Left kidney (tissue), 8 donors: ENCODE results near the gene EID1. TPM values are rescaled to one million over a fixed set of nuclear protein-coding genes. Genes with fewer than 3 reads are reported as not detected.
A peak's percentile ranks its signal among the peaks of the same experiment; 100 is the strongest.
"Not testable (repeated sequence)": the region's sequence is repeated elsewhere in the genome, so short reads cannot be mapped to it uniquely, and the experiment has no call there.

Source experiments
- DNase-seq: peaks from one replicate; pipeline ENCODE4 v3.0.0-alpha.2; 2013
- long read RNA-seq, 8 donors: transcript quantifications; one replicate each; lab custom pipeline, GENCODE V29; 2026
- polyA plus RNA-seq: library from polyadenylated mRNA; unstranded; fragments of 120-200 nt; gene quantifications from one replicate; pipeline ENCODE4 v1.2.1, GENCODE V29; 2013; ENCODE audit not compliant: insufficient read length

EID1 gene, protein sequence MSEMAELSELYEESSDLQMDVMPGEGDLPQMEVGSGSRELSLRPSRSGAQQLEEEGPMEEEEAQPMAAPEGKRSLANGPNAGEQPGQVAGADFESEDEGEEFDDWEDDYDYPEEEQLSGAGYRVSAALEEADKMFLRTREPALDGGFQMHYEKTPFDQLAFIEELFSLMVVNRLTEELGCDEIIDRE
- polyA plus RNA-seq, result 279 TPM
- long read RNA-seq, donor 1, transcript EID1-201 (1 exons, 2,298 nt), result major isoform, 405 of 405 reads
- long read RNA-seq, donor 1, partial matches to known transcripts, result 0 of 405 reads
- long read RNA-seq, donor 1, other reads (novel, unspliced or antisense), result 0 of 405 reads
- long read RNA-seq, donor 2, transcript EID1-201 (1 exons, 2,298 nt), result major isoform, 376 of 377 reads
- long read RNA-seq, donor 2, partial matches to known transcripts, result 0 of 377 reads
- long read RNA-seq, donor 2, other reads (novel, unspliced or antisense), result 0 of 377 reads
- long read RNA-seq, donor 3, transcript EID1-201 (1 exons, 2,298 nt), result major isoform, 351 of 351 reads
- long read RNA-seq, donor 3, partial matches to known transcripts, result 0 of 351 reads
- long read RNA-seq, donor 3, other reads (novel, unspliced or antisense), result 0 of 351 reads
- long read RNA-seq, donor 4, transcript EID1-201 (1 exons, 2,298 nt), result major isoform, 81 of 81 reads
- long read RNA-seq, donor 4, partial matches to known transcripts, result 0 of 81 reads
- long read RNA-seq, donor 4, other reads (novel, unspliced or antisense), result 0 of 81 reads
- long read RNA-seq, donor 5, transcript EID1-201 (1 exons, 2,298 nt), result major isoform, 527 of 527 reads
- long read RNA-seq, donor 5, partial matches to known transcripts, result 0 of 527 reads
- long read RNA-seq, donor 5, other reads (novel, unspliced or antisense), result 0 of 527 reads
- long read RNA-seq, donor 6, transcript EID1-201 (1 exons, 2,298 nt), result major isoform, 463 of 463 reads
- long read RNA-seq, donor 6, partial matches to known transcripts, result 0 of 463 reads
- long read RNA-seq, donor 6, other reads (novel, unspliced or antisense), result 0 of 463 reads
- long read RNA-seq, donor 7, transcript EID1-201 (1 exons, 2,298 nt), result major isoform, 594 of 594 reads
- long read RNA-seq, donor 7, partial matches to known transcripts, result 0 of 594 reads
- long read RNA-seq, donor 7, other reads (novel, unspliced or antisense), result 0 of 594 reads
- long read RNA-seq, donor 8, transcript EID1-201 (1 exons, 2,298 nt), result major isoform, 151 of 151 reads
- long read RNA-seq, donor 8, partial matches to known transcripts, result 0 of 151 reads
- long read RNA-seq, donor 8, other reads (novel, unspliced or antisense), result 0 of 151 reads

GRCh38 chr15:48877630-48878595 is at the start of gene EID1:
EID1 (plus strand) TSS chr15:48878134; CDS start chr15:48878177, 43 bp downstream.
- peak; percentile 95 for DNase-seq

DNA sequence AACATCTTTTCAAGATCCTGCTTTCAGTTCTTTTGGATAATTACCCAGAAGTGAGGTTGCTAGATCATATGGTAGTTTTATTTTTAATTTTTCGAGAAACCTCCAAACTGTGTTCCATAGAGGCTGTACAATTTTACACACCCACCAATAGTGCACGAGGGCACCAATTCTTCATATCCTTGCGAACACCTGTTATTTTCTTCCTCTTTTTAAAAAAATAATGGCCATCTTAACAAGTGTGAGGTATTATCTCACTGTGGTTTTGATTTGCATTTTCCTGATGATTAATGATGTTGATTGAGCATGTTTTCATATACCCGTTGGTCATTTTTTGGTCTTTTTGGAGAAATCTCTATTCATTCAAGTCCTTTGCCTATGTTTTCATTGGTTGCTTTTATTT is 49.5 kb upstream of the EID1 start:
- DNase-seq, result no peak

GRCh38 chr15:48828906-48829305 is 49.0 kb upstream of the EID1 start:
- DNase-seq, result no peak

DNA sequence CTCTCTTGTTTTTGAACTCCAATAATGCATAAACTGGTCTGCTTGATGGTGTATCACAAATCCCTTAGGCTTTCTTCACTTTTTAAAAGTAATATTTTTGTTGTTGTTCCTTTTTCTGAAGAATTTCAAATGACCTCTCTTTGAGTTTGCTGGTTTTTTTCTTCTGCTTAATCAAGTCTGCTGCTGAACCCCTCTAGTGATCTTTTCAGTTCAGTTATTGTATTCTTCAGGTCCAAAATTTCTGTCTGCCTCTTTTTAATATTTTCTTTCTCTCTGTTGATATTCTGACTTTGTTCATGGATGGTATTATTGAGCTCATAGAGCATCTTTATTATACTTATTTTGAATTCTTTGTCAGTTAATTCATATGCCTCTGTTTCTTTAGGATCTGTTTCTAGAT is 45.3 kb upstream of the EID1 start:
- no peak for DNase-seq

DNA sequence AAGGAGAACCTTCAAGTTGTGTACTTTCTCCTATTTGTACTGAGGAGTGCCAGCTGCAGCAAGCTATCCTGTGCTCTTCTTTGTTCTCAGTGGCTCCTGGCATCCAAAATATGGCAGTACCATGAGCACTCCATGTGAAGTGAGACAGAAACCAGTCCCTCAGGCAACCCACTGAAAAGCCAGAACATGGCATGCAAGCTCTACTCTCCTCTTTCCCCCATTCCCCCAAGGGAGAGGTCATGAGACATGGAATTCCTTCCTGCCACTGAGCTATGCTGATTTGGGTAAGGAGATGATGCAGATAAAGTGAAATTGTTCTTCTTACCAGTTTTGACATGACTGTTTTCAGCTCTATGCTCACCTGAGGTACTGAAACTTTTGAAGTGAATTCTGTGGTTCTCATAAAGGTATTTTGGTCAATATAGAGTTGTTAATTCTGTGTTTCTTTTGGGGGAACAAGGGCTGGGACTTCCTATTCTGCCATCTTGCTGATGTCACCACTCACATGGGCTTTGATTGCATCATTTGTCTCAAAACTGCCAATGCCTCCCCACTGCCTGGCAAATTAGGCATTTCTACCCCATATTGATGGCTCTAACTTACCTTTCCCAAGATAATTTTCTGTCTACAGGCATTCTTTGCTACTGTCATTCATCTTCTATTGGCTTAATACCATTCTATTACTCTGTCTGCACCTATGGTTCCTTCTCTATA is 44.3 kb upstream of the EID1 start:
- DNase-seq, result no peak

DNA sequence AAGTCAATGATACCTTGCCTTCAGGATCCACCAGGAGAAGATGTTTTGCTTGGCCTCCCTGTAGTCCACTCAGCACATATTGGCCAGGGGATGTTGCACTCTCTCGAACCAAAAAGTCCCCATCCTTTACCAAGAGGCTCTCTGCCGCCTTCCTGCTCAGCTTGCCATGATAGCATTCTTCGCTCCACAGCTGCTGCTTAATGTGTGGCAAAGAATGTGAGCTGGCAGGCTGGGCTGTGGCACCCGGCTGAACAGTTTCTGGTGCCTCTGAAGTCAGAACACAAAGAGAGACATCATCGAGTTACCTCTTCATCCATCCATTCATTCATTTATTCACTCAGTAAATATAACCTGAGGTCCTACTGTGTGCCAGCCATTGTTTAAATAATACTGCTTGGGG is 43.2 kb upstream of the EID1 start:
- DNase-seq, result no peak

GRCh38 chr15:48842501-48842900 is 35.4 kb upstream of the EID1 start:
- no peak for DNase-seq

GRCh38 chr15:48845123-48845522 is 32.8 kb upstream of the EID1 start:
- no peak for DNase-seq

DNA sequence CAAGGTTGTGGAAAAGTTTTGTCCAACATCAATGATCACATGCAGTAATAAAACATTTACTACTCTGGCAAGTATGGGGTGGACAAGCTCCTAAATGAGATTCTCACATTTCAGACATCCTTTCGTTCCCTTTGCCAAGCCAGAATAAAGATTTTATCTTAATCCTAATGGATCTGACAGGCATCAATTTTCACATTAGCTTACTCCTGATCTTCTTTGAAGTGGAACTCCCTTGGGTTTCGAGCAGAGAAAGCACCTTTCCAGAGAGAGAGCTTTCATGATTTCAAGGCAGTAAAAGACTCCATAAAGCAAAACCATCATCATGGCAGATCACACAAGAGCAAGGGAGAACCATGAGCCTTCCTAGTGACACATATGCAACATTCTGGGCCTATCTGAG is 27.3 kb upstream of the EID1 start:
- no peak for DNase-seq

GRCh38 chr15:48851956-48852355 is 26.0 kb upstream of the EID1 start:
- DNase-seq, result no peak

GRCh38 chr15:48854434-48854833 is 23.5 kb upstream of the EID1 start:
- DNase-seq, result not testable (repeated sequence)

- peak; percentile 49 for DNase-seq
These were observed 22.2 kb upstream of the EID1 start for GRCh38 chr15:48855501-48856440.

DNA sequence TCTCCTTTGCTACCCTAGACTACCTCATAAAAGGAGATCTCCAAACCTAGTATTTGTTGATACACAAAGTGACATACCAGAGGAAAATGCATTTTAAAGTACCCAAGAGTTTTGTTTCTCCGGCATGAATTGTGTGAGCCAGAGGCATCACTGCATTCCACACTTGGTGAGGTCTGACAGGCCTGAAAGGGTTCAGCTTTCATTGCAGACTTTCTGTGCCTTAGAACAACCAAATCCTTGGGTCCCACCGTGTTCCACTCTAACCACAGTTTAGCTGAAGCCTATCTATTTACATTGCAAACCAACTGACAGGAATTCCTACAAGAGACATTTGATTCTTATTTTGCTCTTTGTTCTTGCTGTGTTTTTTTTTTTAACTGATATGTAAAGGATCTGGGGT is 21.0 kb upstream of the EID1 start:
- DNase-seq, result no peak

DNA sequence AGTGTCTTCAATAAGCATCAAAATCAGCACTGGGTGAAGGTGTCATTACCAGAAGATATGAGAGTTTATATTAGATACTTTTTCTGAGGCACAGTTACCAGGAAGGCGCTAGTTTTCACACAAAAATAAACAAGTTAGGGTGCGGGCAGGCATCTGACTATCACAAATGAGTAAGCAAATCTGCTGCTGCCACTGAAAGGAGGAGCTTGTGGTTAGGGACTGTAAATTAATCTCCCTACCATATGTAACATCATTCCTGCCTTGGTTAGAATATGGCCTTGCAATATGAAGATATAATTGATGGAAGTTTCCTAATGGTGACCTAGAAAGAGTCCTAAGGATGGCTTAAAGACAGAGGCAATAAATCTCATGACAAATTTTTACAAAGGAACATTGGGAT is 19.5 kb upstream of the EID1 start:
- DNase-seq, result no peak

GRCh38 chr15:48859426-48859825 is 18.5 kb upstream of the EID1 start:
- DNase-seq, result no peak

GRCh38 chr15:48861813-48862431 is 16.0 kb upstream of the EID1 start:
- peak; percentile 64 for DNase-seq

GRCh38 chr15:48862705-48863104 is 15.2 kb upstream of the EID1 start:
- no peak for DNase-seq

- no peak for DNase-seq
These were observed 12.4 kb upstream of the EID1 start for GRCh38 chr15:48865370-48866079.
